ENCODE results near the gene LRRC74A.

Gene LRRC74A

GRCh38 chr14:76855066-76855465 lies 28.9 kb downstream of the LRRC74A start:
- DNase-seq: no peak

GRCh38 chr14:76856769-76857168 lies 30.6 kb downstream of the LRRC74A start:
- DNase-seq: no peak

- DNase-seq: no peak
Observed at GRCh38 chr14:76861574-76862255, 35.5 kb downstream of the LRRC74A start.

- no peak for DNase-seq
Observed at GRCh38 chr14:76862546-76863282, 36.5 kb downstream of the LRRC74A start.

GRCh38 chr14:76863724-76864407 lies 37.7 kb downstream of the LRRC74A start:
- DNase-seq: peak; percentile 35

GRCh38 chr14:76866456-76866855 lies 40.2 kb downstream of the LRRC74A start:
- no peak for DNase-seq

- DNase-seq: no peak
Observed at GRCh38 chr14:76867516-76868453, 41.6 kb downstream of the LRRC74A start.

GRCh38 chr14:76868454-76869170 lies 42.4 kb downstream of the LRRC74A start:
- no peak for DNase-seq

- DNase-seq: no peak
Observed at GRCh38 chr14:76870166-76870565, 44.0 kb downstream of the LRRC74A start.

- peak; percentile 39 for DNase-seq
Observed at GRCh38 chr14:76872796-76873432, 46.7 kb downstream of the LRRC74A start.

GRCh38 chr14:76874734-76875133 lies 48.5 kb downstream of the LRRC74A start:
- DNase-seq: no peak

GRCh38 chr14:76876076-76876475 lies 49.9 kb downstream of the LRRC74A start:
- peak; percentile 60 for DNase-seq

- no peak for DNase-seq
Observed at GRCh38 chr14:76877871-76878270, 51.7 kb downstream of the LRRC74A start.

- no peak for DNase-seq
Observed at GRCh38 chr14:76880449-76880848, 54.2 kb downstream of the LRRC74A start.

- no peak for DNase-seq
Observed at GRCh38 chr14:76881348-76881747, 55.1 kb downstream of the LRRC74A start.

GRCh38 chr14:76882651-76883050 lies 56.4 kb downstream of the LRRC74A start:
- peak; percentile 6 for DNase-seq

- DNase-seq: no peak
Observed at GRCh38 chr14:76883447-76883846, 57.2 kb downstream of the LRRC74A start.

GRCh38 chr14:76884394-76884793 lies 58.2 kb downstream of the LRRC74A start:
- no peak for DNase-seq

- DNase-seq: no peak
Observed at GRCh38 chr14:76884853-76885276, 58.7 kb downstream of the LRRC74A start.

GRCh38 chr14:76887191-76887590 lies 61.0 kb downstream of the LRRC74A start:
- DNase-seq: no peak

- no peak for DNase-seq
Observed at GRCh38 chr14:76891391-76891790, 65.2 kb downstream of the LRRC74A start.
